Stimulated activated CD4-positive, alpha-beta T cell treated with anti-CD3 and anti-CD28 coated beads, Interleukin-4, amount 100 ng/mL, for 48 hours (primary cell): ENCODE measurements around the gene FKBP8.
A peak's percentile ranks its signal among the peaks of the same experiment; 100 is the strongest.
"Not testable (repeated sequence)": the region's sequence is repeated elsewhere in the genome, so short reads cannot be mapped to it uniquely, and the experiment has no call there.

Experiments
- DNase-seq, 2 donors: peaks; one replicate each; pipeline ENCODE4 v3.0.0-alpha.2; 2020; ENCODE audit warnings: low read depth in 2 of 2

Gene FKBP8

GRCh38 chr19:18542941-18543813 is at the start of gene FKBP8:
Gene FKBP8, minus strand, starts transcription at chr19:18543573. Its CDS starts 1,603 bp downstream, at chr19:18541970.
- DNase-seq = peak; percentile 94 to 96

DNA sequence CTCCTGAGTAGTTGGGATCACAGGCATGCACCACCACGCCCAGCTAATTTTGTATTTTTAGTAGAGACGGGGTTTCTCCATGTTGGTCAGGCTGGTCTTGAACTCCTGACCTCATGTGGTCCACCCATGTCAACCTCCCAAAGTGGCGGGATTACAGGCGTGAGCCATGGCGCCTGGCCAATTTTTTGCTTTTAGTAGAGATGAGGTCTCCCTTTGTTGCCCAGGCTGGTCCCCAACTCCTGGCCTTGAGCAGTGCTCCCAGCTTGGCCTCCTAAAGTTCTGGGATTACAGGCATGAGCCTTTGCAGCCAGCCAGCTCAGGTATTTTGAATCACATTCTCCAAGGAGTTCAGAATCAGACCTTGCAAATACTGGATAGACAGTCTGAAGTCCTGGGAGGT is 49.4 kb upstream of the FKBP8 start:
- not testable (repeated sequence) for DNase-seq

DNA sequence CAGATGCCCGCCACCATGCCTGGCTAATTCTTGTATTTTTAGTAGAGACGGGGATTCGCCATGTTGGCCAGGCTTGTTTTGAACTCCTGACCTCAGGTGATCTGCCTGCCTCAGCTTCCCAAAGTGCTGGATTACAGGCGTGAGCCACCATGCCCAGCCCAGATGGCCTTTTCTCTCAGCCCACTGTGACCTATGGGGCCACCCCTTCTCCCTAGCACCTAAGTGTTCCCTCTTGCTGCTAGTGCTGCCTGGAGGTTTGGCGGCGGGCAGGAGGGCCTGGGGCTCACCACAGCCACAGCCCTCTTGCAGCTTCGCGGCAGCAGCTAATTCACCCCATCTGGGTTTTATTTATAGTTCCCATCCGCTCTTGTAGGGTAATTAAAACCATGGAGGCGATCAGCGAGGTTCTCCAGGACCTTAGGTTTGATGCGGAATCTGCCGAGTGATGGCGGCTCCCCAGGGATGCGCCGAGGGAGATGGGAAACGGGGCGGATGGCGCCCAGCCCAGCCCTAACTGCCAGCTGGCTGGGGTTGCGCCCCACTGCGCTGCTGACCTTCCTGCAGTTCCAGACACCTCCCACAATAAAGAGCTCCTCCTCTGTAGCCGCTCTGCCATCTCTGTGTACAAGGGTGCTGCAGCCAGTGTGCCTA is 48.5 kb upstream of the FKBP8 start:
- DNase-seq = no peak

GRCh38 chr19:18590273-18591272 is 47.2 kb upstream of the FKBP8 start:
- DNase-seq = no peak

DNA sequence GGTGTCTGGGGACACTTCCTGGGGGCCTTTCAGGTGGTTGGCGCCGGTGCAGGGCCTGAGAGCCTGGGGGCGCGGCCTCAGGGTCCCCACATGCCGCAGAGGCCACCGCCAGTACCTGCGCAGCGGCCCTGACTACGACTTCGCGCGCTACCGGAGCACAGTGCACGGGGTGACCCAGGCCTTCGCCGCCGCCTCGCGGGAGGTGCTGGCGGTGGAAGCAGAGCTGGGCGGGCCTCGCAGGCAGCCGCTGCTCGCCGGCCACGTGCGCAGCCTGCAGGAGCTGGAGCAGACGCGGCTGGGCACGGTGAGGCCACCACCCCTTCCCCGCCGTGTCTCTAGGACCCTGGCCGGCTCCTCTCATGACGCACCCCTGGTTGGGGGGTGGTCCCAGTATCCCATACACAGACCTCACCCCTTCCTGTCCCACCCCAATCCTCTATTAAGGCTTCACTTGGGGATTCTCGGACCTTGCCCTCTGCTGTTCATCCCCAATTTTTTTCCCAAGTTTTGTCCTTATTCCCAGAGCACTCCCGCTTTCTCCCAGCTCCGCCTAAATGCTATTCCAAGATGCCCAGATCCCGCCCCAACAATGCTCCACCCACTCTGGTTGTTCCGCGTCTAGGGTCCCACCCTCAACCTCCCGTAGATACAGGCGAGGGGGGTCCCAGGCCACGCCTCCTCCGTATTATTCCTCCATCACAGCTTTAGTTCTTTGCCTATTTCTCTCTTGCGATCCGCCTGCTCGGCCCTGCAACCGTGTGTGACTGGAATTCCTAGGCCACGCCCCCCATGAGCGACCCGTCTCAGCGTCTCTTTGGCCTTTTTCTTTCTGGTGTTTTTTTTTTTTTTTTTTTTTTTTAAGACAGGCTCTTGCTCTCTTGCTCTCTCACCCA is 46.3 kb upstream of the FKBP8 start:
- DNase-seq = peak; percentile 58 to 66

- peak; percentile 79 to 84 for DNase-seq
These were observed 45.4 kb upstream of the FKBP8 start, which contains the start of gene REX1BD for GRCh38 chr19:18588611-18589379. Gene REX1BD, plus strand, starts transcription at chr19:18588798. Its CDS starts 4 bp downstream, at chr19:18588802.

DNA sequence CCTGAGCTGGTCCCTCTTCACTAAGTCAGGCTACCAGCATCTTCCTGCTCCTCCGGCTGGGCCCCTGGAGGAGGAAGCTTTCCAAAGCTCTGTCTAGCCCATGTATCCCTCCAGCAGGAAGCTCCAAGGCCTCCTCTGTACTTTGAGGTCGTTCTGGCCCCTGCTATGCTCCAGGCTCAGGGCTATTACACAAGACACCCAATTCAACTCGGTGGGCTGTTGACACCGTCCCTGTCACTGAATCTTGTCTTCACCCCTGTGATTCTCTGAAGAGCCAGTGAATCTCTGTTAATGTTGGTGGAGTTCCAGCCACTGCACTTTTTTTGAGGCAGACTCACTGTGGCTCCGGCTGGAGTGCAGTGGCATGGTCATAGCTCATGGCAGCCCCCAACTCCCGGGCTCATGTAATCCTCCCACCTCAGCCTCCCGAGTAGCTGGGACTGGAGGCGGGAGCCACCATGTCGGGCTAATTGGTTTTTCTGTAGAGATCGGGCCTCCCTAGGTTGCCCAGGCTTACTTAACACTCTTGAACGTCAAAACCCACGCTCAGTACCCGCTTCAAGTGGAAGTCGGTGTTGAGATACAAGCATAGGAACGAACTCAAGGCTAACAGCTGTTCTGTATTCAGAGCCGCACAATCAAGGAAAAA is 44.7 kb upstream of the FKBP8 start:
- no peak for DNase-seq

GRCh38 chr19:18587561-18587960 is 44.2 kb upstream of the FKBP8 start:
- DNase-seq = no peak

DNA sequence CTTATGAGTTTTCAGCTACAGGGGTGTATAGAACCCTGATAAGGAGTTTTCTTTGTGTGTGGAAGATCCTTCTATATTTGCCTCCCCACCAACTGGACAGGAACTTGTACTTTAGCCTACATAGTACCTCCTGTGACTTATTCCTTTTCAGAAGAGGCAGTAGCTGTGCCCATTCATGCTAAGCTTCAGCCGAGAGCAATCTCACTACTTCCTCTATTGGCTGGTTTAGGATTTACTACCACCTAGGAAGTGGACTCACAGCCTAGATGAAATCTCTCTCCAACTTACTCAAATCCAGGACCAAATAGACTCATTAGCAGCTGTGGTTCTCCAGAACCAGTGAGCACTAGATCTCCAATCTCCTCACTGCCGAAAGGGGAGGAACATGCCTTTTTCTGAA is 42.9 kb upstream of the FKBP8 start:
- DNase-seq = no peak

DNA sequence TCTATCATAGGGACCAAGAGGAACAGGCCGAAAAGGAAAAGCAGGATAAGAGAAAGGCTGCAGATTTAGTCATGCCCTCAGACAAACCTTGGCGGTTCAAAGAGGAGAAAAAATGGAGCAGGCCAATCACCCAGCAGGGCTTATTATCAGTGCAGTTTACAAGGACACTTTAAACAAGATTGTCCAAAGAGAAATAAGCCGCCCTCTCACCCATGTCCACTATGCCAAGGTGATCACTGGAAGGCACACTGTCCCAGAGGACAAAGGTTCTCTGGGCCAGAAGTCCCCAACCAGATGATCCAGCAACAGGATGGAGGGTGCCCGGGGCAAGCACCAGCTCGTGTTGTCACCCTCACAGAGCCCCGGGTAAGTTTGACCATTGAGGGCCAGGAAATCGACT is 36.9 kb upstream of the FKBP8 start:
- no peak for DNase-seq

- DNase-seq = no peak
These were observed 34.1 kb upstream of the FKBP8 start for GRCh38 chr19:18577365-18577914.

- DNase-seq = no peak
These were observed 33.0 kb upstream of the FKBP8 start for GRCh38 chr19:18576383-18576782.

DNA sequence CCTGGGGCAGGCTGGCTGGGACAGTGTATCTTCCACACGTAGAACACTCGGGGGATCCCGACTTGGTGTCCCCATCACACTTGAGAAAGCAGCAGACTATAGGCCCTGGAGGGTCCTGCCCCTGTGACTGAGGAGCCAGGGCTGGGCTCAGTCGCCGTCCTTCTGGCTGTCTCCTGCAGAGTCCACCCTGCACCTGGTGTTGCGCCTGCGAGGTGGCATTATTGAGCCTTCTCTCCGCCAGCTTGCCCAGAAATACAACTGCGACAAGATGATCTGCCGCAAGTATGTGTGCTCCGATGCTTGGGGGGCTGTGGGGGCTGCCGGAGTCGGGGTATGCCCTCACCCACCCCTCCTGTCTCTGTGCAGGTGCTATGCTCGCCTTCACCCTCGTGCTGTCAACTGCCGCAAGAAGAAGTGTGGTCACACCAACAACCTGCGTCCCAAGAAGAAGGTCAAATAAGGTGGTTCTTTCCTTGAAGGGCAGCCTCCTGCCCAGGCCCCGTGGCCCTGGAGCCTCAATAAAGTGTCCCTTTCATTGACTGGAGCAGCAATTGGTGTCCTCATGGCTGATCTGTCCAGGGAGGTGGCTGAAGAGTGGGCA is 31.4 kb upstream of the FKBP8 start:
- DNase-seq = no peak

DNA sequence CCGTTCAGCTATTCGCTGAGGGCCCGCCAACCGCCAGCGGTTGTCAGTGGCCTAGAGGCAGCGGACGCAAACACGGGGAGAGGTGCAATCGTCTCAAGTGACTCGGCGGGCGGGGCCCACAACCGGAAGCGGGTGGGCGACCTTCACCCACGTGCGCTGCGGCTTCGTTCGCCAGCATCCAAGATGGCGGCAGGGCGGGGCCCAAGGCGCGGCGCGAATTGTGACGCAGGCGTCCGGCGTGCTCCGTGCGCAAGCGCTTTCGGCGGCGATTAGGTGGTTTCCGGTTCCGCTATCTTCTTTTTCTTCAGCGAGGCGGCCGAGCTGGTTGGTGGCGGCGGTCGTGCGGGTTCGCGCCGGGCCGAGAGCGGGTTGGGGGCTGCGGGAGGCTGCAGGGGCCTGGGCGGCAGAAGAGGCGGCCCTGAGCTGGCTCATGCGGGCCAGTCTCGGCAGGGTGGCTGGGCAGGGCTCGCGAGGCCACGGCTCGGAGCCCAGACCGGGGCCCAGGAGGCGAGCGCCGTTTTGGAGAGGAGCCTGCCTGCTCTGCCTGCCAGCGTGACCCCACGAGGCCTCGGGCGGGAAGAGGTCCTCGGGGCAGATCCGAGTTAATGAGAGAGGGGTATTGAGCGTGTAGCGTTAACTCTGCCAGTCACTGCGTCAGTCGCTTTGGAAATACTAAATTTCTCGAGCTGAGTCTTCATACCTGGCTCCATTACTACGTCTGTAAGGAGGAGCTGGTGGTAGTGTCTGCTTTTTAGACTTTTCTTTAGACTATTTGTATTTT is 28.4 kb upstream of the FKBP8 start, which contains the start of gene UBA52:
Gene UBA52 (plus strand): TSS at position 294 of the 781 bp plus-strand sequence. CDS start 1,444 bp downstream, outside the sequence.
- peak; percentile 98 to 99 for DNase-seq

- DNase-seq = no peak
These were observed 25.0 kb upstream of the FKBP8 start for GRCh38 chr19:18568367-18568766.

GRCh38 chr19:18566953-18567352 is 23.6 kb upstream of the FKBP8 start:
- DNase-seq = no peak

- DNase-seq = no peak
These were observed 18.7 kb upstream of the FKBP8 start for GRCh38 chr19:18562086-18562485.

GRCh38 chr19:18559685-18560084 is 16.3 kb upstream of the FKBP8 start:
- DNase-seq = no peak
